GM06990 (cell line): ENCODE measurements around the gene PCYT1A.

ENCODE experiments used
- DNase-seq: peaks from one replicate; pipeline ENCODE4 v3.0.0-alpha.2; 2011; ENCODE audit not compliant: insufficient read length; ENCODE audit errors: extremely low read depth
- H3K27me3 ChIP-seq: replicated peaks from 2 replicates; pipeline ENCODE4 v1.6.0; 2011; ENCODE audit warnings: low read length; ENCODE audit not compliant: control insufficient read depth, insufficient read depth
- H3K36me3 ChIP-seq: 2 replicates; pipeline ENCODE4 v1.5.1; 2011; ENCODE audit warnings: low read length; ENCODE audit not compliant: control insufficient read depth, insufficient read depth
- H3K4me3 ChIP-seq: replicated peaks from 2 replicates; pipeline ENCODE4 v1.5.1; 2011; ENCODE audit warnings: low read depth, mild to moderate bottlenecking, control low read depth, low read length
- CTCF ChIP-seq: IDR thresholded peaks from 2 replicates; pipeline ENCODE4 v1.5.1; 2011; ENCODE audit warnings: low read length, control low read depth, mild to moderate bottlenecking, inconsistent platforms; ENCODE audit not compliant: insufficient read depth, poor library complexity, severe bottlenecking

The PCYT1A gene

DNA sequence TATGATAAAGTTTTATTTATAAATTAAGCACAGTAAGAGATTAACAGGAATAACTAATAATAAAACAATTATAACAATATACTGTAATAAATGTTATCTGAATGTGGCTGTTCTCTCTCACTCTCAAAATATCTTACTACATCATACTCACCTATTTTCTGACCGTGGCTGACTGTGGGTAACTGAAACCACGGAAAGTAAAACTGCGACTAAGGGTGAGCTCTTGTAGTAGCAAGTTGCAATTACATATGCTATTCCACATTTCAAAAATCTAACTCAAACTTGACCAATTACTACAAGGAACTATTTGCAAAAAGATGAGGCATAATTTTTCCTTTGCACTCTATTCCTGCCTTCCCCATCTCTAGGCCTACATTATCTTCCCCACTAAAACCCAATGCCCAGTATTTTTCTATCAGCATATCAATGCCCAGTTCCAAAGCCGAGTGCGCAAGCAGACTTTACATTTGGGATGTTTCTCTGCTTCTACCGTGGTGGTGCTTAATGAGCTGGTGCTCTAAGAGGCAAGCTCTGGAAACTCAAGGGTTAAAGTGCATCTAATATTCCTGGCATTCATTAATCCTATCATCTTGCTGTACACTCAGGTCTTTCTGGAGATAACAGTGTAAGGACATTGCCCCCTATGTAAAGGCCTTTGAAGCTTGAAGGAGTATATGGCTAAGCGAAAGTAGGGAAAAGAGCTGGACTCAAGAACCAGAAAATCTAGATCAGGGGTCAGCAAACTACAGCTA, 6.7 kb downstream of the PCYT1A start:
- no peak for TF ChIP-seq CTCF
- DNase-seq = peak; percentile 59
- Histone ChIP-seq H3K27me3 (no peaks in the 10 kb centered on the region), H3K36me3 (no peaks in the 10 kb centered on the region), H3K4me3 (no peak overlapping the region)

DNA sequence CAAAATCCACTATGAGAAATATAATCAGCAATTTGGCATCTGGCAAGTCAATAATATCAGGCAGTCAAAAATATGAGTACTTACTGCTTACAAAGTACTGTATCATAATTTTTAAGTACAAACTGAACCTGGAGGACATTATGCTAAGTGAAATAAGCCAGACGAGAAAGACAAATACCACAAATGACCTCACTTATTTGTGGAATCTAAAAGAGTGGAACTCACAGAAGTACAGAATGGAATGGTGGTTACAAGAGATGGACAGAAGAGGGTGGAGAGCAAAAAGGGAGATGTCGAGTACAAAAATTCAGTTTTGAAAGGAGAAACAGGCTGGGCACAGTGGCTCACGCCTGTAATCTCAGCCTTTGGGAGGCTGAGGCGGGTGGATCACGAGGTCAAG, 12.4 kb downstream of the PCYT1A start:
- no peak for TF ChIP-seq CTCF
- peak overlapping the region; percentile 22; the same call in 1 of the 2 replicates for H3K4me3 ChIP-seq
- H3K27me3 ChIP-seq = no peaks in the 10 kb centered on the region
- no peak for DNase-seq
- peaks cover 8% of the 10 kb centered on the region for H3K36me3 ChIP-seq

DNA sequence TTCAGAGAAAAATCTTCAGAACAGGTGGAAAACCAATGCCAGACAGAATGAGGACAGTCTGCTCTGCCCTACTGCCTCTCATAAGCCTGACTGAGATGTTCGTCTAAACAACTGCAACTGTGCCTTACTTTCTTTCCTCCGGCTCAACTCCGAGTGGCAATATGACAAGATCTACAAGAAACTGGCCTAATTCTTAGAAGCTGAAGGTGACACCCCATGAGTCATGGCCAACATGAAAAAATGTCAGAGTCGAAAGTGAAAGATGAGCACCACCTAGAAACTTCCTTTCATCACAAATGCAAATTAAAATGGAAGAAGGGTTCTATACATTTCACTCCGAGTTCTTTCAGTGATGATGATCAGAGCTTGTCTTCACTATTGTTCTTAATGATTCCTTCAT, 12.9 kb downstream of the PCYT1A start:
- Histone ChIP-seq H3K4me3 (peak overlapping the region; percentile 22; the same call in 1 of the 2 replicates), H3K27me3 (no peaks in the 10 kb centered on the region), H3K36me3 (peaks cover 8% of the 10 kb centered on the region)
- no peak for TF ChIP-seq CTCF
- peak; percentile 56 for DNase-seq

- Histone ChIP-seq H3K4me3 (no peak overlapping the region), H3K27me3 (no peaks in the 10 kb centered on the region), H3K36me3 (peaks cover 8% of the 10 kb centered on the region)
- DNase-seq = no peak
- no peak for TF ChIP-seq CTCF
These were observed 13.9 kb downstream of the PCYT1A start for GRCh38 chr3:196273655-196274054.

- Histone ChIP-seq H3K27me3 (no peaks in the 10 kb centered on the region), H3K36me3 (peaks cover 11% of the 10 kb centered on the region), H3K4me3 (no peak overlapping the region)
- no peak for TF ChIP-seq CTCF
- DNase-seq = no peak
These were observed 14.7 kb downstream of the PCYT1A start for GRCh38 chr3:196272826-196273225.
